Gastroesophageal sphincter (tissue), 4 donors: Measurements from ENCODE around the gene CEMIP2. TPM values are rescaled to one million over a fixed set of nuclear protein-coding genes. Genes with fewer than 3 reads are reported as not detected.

Experiments
- ATAC-seq: fragments of 150-250 bp; one replicate; pipeline ENCODE4 v1.9.1; 2016; ENCODE audit warnings: mild to moderate bottlenecking, moderate library complexity
- H3K27ac ChIP-seq, 4 donors: fragments of 200-600 bp; sonication (generic) in 3 of 4; 1 replicate in 3 of 4; 2 replicates in 1 of 4; pipeline ENCODE4 v1.5.1; 2016 to 2019
- H3K27me3 ChIP-seq: fragments of 200-600 bp; sonication (generic); one replicate; pipeline ENCODE4 v1.5.1; 2019
- H3K36me3 ChIP-seq, 2 donors: fragments of 200-600 bp; sonication (generic); one replicate each; pipeline ENCODE4 v1.5.1; 2019; ENCODE audit warnings: control low read depth in 1 of 2
- H3K4me1 ChIP-seq, 3 donors: fragments of 200-600 bp; sonication (generic); 1 replicate in 2 of 3; 2 replicates in 1 of 3; pipeline ENCODE4 v1.5.1; 2016 to 2019; ENCODE audit warnings: control low read depth in 2 of 3
- H3K4me3 ChIP-seq, 2 donors: fragments of 200-600 bp; sonication (generic); one replicate each; pipeline ENCODE4 v1.5.1; 2019; ENCODE audit warnings: mild to moderate bottlenecking in 1 of 2, moderate library complexity in 1 of 2
- H3K9me3 ChIP-seq, 3 donors: fragments of 200-600 bp; sonication (generic); one replicate each; pipeline ENCODE4 v1.5.1; 2017 to 2019; ENCODE audit warnings: control low read depth in 2 of 3
- CTCF ChIP-seq, 4 experiments: fragments of 200-600 bp in 2 of 4; fragments of 450-650 bp in 2 of 4; sonication (generic) in 1 of 4; IDR thresholded peaks; one replicate each; pipeline ENCODE4 v1.5.1; 2017 to 2019; ENCODE audit warnings: antibody characterized with exemption in 4 of 4, mild to moderate bottlenecking in 2 of 4, moderate library complexity in 2 of 4
- EP300 ChIP-seq: sonication (generic); formaldehyde crosslinking; IDR thresholded peaks from one replicate; pipeline ENCODE4 v1.6.1; 2017; ENCODE audit warnings: antibody characterized with exemption, mild to moderate bottlenecking
- POLR2A ChIP-seq, 2 donors: fragments of 450-650 bp; IDR thresholded peaks; one replicate each; pipeline ENCODE4 v1.6.1; 2017; ENCODE audit warnings: antibody characterized with exemption in 2 of 2, mild to moderate bottlenecking in 2 of 2, moderate library complexity in 1 of 2
- POLR2AphosphoS5 ChIP-seq: sonication (generic); formaldehyde crosslinking; IDR thresholded peaks from one replicate; pipeline ENCODE4 v1.6.1; 2017; ENCODE audit warnings: antibody characterized with exemption
- WGBS, 2 donors: methylation state at CpG; one replicate each; pipeline ENCODE4 v1.1.5; 2018; ENCODE audit warnings: low coverage in 1 of 2; 5-methylcytosine and 5-hydroxymethylcytosine counted together
- total RNA-seq, 4 donors: library from RNA; depleted of rRNA; stranded (reverse); fragments of >200 nt; gene quantifications; one replicate each; pipeline ENCODE4 v1.1.0, GENCODE V29; 2016

CEMIP2 gene
- total RNA-seq, 4 donors from 2014 or later: 8.1 to 84.5 (median 17.4) TPM

- Histone ChIP-seq H3K27ac (no peak overlapping the region), H3K9me3 (no peaks in the 10 kb centered on the region), H3K4me1 (peaks cover 0 to 58% (median 12%) of the 10 kb centered on the region in 3 donors), H3K36me3 (no peaks in the 10 kb centered on the region), H3K4me3 (no peak overlapping the region), H3K27me3 (no peaks in the 10 kb centered on the region)
- no peak for TF ChIP-seq EP300
- TF ChIP-seq POLR2A (IDR thresholded peaks at IDR 0.05): no peak
- TF ChIP-seq CTCF (IDR thresholded peaks at IDR 0.05): no peak
- TF ChIP-seq POLR2AphosphoS5: no peak
- no peak for ATAC-seq
- WGBS, 2 donors: 63 to 67% methylated on average over 4 of the region's 4 CpGs
These were observed 3.9 kb downstream of the CEMIP2 start for GRCh38 chr9:71764463-71764862.

GRCh38 chr9:71763832-71764231 lies 4.5 kb downstream of the CEMIP2 start:
- H3K9me3 ChIP-seq: no peaks in the 10 kb centered on the region
- TF ChIP-seq CTCF (IDR thresholded peaks at IDR 0.05) (no peak), EP300 (no peak), POLR2A (IDR thresholded peaks at IDR 0.05) (no peak), POLR2AphosphoS5 (no peak)
- H3K4me1 ChIP-seq: peaks cover 0 to 58% (median 12%) of the 10 kb centered on the region in 3 donors
- H3K36me3 ChIP-seq: no peaks in the 10 kb centered on the region
- no peak overlapping the region for H3K27ac ChIP-seq
- no peak overlapping the region for H3K4me3 ChIP-seq
- H3K27me3 ChIP-seq: no peaks in the 10 kb centered on the region
- no peak for ATAC-seq

GRCh38 chr9:71762900-71763653 lies 5.2 kb downstream of the CEMIP2 start:
- H3K9me3 ChIP-seq: no peaks in the 10 kb centered on the region
- no peak for TF ChIP-seq CTCF (IDR thresholded peaks at IDR 0.05)
- no peak for TF ChIP-seq EP300
- no peak for TF ChIP-seq POLR2AphosphoS5
- TF ChIP-seq POLR2A (IDR thresholded peaks at IDR 0.05): no peak
- 64 to 78% methylated on average over 2 of the region's 2 CpGs for WGBS, 2 donors
- H3K36me3 ChIP-seq: no peaks in the 10 kb centered on the region
- H3K27ac ChIP-seq: no peak overlapping the region
- peaks cover 0 to 64% (median 12%) of the 10 kb centered on the region in 3 donors for H3K4me1 ChIP-seq
- no peak for ATAC-seq
- no peak overlapping the region for H3K4me3 ChIP-seq
- no peaks in the 10 kb centered on the region for H3K27me3 ChIP-seq

GRCh38 chr9:71761938-71762353 lies 6.4 kb downstream of the CEMIP2 start:
- Histone ChIP-seq H3K27me3 (no peaks in the 10 kb centered on the region), H3K4me1 (peaks cover 0 to 61% (median 6%) of the 10 kb centered on the region in 3 donors), H3K36me3 (no peaks in the 10 kb centered on the region), H3K9me3 (no peaks in the 10 kb centered on the region), H3K27ac (no peak overlapping the region), H3K4me3 (no peak overlapping the region)
- ATAC-seq: no peak
- TF ChIP-seq POLR2AphosphoS5 (no peak), POLR2A (IDR thresholded peaks at IDR 0.05) (no peak), EP300 (no peak), CTCF (IDR thresholded peaks at IDR 0.05) (no peak)
- WGBS, 2 donors: 100% methylated on average over 4 to 5 of the region's 5 CpGs

GRCh38 chr9:71760901-71761300 lies 7.4 kb downstream of the CEMIP2 start:
- Histone ChIP-seq H3K9me3 (no peaks in the 10 kb centered on the region), H3K4me3 (no peak overlapping the region), H3K27ac (no peak overlapping the region), H3K27me3 (no peaks in the 10 kb centered on the region), H3K4me1 (peaks cover 0 to 51% (median 0%) of the 10 kb centered on the region in 3 donors), H3K36me3 (no peaks in the 10 kb centered on the region)
- TF ChIP-seq CTCF (IDR thresholded peaks at IDR 0.05) (no peak), POLR2AphosphoS5 (no peak), POLR2A (IDR thresholded peaks at IDR 0.05) (no peak), EP300 (no peak)
- no peak for ATAC-seq
- WGBS, 2 donors: 70% methylated on average over 5 of the region's 5 CpGs; no CpG with 5 or more reads in 1 of the 2 donors
